Coronary artery (tissue), 2 donors: ENCODE data around the gene KIAA0753.

Experiments
- DNase-seq: peaks from one replicate; pipeline ENCODE4 v3.0.0-alpha.2; 2017; ENCODE audit warnings: low spot score
- H3K27ac ChIP-seq, 2 donors: fragments of 200-600 bp; sonication (generic); one replicate each; pipeline ENCODE4 v1.5.1; 2016 to 2019
- H3K4me3 ChIP-seq: fragments of 200-600 bp; sonication (generic); 2 replicates; pipeline ENCODE4 v1.5.1; 2016; ENCODE audit warnings: mild to moderate bottlenecking, moderate library complexity
- CTCF ChIP-seq: fragments of 200-600 bp; sonication (generic); IDR thresholded peaks from one replicate; pipeline ENCODE4 v1.5.1; 2019; ENCODE audit warnings: antibody characterized with exemption

The KIAA0753 gene

DNA sequence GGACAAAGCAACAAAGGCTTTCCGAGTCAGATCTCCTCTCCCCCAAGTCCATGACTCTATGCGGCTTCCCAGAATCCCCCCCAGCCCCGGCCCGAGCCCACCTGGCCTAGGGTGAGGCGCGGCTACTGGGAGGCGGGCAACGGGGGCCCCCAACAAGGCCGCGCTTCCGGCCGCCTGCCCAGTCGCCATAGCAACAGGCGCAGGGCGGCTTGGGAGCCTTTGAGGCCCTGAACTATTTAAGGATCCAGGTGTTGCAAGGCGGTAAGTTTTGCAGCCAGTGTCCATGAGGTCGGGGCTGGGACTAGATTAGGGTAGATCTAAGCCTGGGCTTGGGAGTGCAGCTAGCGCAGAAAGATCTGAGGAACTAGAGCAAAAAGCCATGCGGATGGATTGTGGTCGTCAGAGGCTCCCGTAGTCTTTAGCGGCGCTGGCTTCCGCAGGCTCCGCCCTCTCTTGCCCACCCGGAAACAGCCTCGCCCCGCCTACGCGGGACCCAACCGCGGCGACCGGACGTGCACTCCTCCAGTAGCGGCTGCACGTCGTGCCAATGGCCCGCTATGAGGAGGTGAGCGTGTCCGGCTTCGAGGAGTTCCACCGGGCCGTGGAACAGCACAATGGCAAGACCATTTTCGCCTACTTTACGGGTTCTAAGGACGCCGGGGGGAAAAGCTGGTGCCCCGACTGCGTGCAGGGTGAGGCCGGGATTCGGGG is at the start of gene KIAA0753, which contains the start of gene TXNDC17:
KIAA0753 (minus strand) TSS at position 176 of the 711 bp plus-strand sequence. CDS start 5,608 bp downstream, outside the sequence.
TXNDC17 (plus strand) TSS at position 525 of the 711 bp plus-strand sequence; CDS start at position 548, 23 bp downstream.
- Histone ChIP-seq H3K27ac (peak within 1 kb of the TSS; percentile 52 to 88), H3K4me3 (peak within 1 kb of the TSS; percentile 86)
- peak; percentile 94 for DNase-seq
- no peak for TF ChIP-seq CTCF

DNA sequence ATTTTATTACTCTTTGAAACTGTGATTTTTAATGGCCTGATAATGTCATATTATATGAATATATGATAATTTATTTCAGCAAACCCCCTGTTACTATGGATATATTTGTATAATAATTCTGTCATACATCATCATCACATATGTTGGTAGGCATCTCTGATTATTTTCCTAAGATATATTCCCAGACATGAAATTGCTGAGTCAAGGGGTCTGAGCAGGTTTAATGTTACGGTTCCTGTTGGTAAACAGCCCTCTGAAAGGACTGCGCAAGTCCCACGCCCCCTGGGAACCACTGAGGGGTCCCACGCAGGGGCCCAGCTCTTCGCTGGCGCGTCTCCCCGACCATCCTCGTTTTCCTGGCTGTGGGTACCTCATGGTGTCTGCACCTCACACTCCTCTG is 48.4 kb upstream of the KIAA0753 start:
- Histone ChIP-seq H3K4me3 (no peak overlapping the region), H3K27ac (no peak overlapping the region)
- TF ChIP-seq CTCF: no peak
- DNase-seq: no peak

DNA sequence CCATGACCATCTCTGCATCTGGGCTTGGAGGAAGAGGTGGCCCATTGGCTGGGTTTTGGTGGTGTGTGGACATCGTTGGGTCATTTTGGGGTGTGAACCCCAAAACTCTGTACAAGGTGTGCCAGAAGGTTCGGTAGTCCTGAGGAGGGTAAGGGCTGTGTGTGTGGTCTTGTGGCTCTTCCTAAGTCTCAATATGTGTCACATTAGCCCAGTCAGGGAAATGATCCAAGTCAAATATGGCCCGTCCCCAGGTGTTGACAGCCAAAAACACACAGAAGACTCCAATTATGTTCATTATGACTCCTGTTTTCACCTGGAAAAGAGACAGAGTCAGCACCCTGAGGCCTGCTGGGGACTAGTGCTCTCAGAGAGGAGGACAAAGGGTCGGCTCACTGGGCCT is 45.5 kb upstream of the KIAA0753 start:
- no peak for DNase-seq
- Histone ChIP-seq H3K4me3 (no peak overlapping the region), H3K27ac (no peak overlapping the region)
- no peak for TF ChIP-seq CTCF

- Histone ChIP-seq H3K27ac (no peak overlapping the region), H3K4me3 (no peak overlapping the region)
- no peak for TF ChIP-seq CTCF
- no peak for DNase-seq
Measured at GRCh38 chr17:6684881-6685767, 44.6 kb upstream of the KIAA0753 start.

DNA sequence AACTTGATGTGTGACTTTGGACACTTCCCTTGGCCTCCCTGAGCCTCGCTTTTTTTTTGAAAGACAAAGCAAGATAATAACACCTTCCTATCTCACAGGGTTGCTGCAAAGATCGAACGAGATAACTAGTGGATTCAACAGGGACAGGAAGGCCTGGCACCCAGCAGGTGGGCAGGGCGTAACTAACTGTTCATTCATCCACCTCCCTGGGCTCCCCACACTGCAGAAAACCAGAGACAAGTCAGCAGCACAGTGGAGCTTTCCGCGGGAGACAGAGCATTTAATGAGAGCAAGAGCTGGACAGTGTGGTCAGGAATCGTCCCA is 43.9 kb upstream of the KIAA0753 start:
- no peak for TF ChIP-seq CTCF
- H3K4me3 ChIP-seq: no peak overlapping the region
- H3K27ac ChIP-seq: no peak overlapping the region
- DNase-seq: no peak

- H3K4me3 ChIP-seq: no peak overlapping the region
- no peak overlapping the region for H3K27ac ChIP-seq
- no peak for DNase-seq
- TF ChIP-seq CTCF: no peak
Measured at GRCh38 chr17:6683730-6684459, 43.4 kb upstream of the KIAA0753 start.
